ENCODE results near the gene CACNA2D1.

GRCh38 chr7:82397879-82398524 is 45.6 kb downstream of the CACNA2D1 start:
- TF ChIP-seq, protein P1, sequence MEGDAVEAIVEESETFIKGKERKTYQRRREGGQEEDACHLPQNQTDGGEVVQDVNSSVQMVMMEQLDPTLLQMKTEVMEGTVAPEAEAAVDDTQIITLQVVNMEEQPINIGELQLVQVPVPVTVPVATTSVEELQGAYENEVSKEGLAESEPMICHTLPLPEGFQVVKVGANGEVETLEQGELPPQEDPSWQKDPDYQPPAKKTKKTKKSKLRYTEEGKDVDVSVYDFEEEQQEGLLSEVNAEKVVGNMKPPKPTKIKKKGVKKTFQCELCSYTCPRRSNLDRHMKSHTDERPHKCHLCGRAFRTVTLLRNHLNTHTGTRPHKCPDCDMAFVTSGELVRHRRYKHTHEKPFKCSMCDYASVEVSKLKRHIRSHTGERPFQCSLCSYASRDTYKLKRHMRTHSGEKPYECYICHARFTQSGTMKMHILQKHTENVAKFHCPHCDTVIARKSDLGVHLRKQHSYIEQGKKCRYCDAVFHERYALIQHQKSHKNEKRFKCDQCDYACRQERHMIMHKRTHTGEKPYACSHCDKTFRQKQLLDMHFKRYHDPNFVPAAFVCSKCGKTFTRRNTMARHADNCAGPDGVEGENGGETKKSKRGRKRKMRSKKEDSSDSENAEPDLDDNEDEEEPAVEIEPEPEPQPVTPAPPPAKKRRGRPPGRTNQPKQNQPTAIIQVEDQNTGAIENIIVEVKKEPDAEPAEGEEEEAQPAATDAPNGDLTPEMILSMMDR (IDR thresholded peaks at IDR 0.05) = no peak
- TF ChIP-seq POLR2A (IDR thresholded peaks at IDR 0.05) = no peak
- no peak for TF ChIP-seq POLR2AphosphoS5 (IDR thresholded peaks at IDR 0.05)
- TF ChIP-seq EP300 (IDR thresholded peaks at IDR 0.05) = no peak
